GM12878 (cell line): Measurements from ENCODE around the gene MRPL20.

Experiments used
- ATF3 ChIP-seq: IDR thresholded peaks from 2 replicates; pipeline ENCODE4 v1.6.1; 2011; ENCODE audit warnings: low read depth, mild to moderate bottlenecking, low read length, moderate library complexity, borderline replicate concordance; ENCODE audit errors: extremely low read depth
- CBX5 ChIP-seq: sonication (generic); IDR thresholded peaks from 2 replicates; pipeline ENCODE4 v1.6.1; 2016; ENCODE audit warnings: low read depth, moderate library complexity, mild to moderate bottlenecking, inconsistent platforms
- CEBPB ChIP-seq, 2 experiments: fragments of 150-350 bp in 1 of 2; IDR thresholded peaks; 2 replicates each; pipeline ENCODE4 v1.6.1; 2012 to 2014; ENCODE audit warnings: low read depth in 2 of 2, low read length in 2 of 2, borderline replicate concordance in 1 of 2, inconsistent platforms in 1 of 2
- CTCF ChIP-seq, 3 experiments: IDR thresholded peaks in 2 of 3; conservative IDR thresholded peaks in 1 of 3; 2 replicates each; pipeline ENCODE4 v1.5.1; 2011; ENCODE audit warnings: low read depth in 3 of 3, low read length in 3 of 3, mild to moderate bottlenecking in 3 of 3, control low read depth in 2 of 3, moderate library complexity in 2 of 3, inconsistent platforms in 1 of 3, mixed read lengths in 1 of 3; ENCODE audit not compliant: control insufficient read depth in 2 of 3, insufficient read depth in 1 of 3; ENCODE audit errors: extremely low read depth in 1 of 3
- EP300 ChIP-seq, 2 experiments: fragments of 150-350 bp in 1 of 2; IDR thresholded peaks; 2 replicates each; pipeline ENCODE4 v1.6.1; 2011 to 2012; ENCODE audit warnings: low read depth in 2 of 2, low read length in 2 of 2, borderline replicate concordance in 1 of 2, improper control_type of control experiment in 1 of 2, inconsistent platforms in 1 of 2; ENCODE audit not compliant: control insufficient read depth in 1 of 2
- POLR2AphosphoS5 ChIP-seq: IDR thresholded peaks from 2 replicates; pipeline ENCODE4 v1.6.1; 2011; ENCODE audit warnings: mild to moderate bottlenecking, low read length, inconsistent platforms
- ZNF687 ChIP-seq: fragments of 450-650 bp; IDR thresholded peaks from 2 replicates; pipeline ENCODE4 v1.6.1; 2017; ENCODE audit warnings: mild to moderate bottlenecking, moderate library complexity

GRCh38 chr1:1424707-1425106 lies 17.6 kb upstream of the MRPL20 start:
- TF ChIP-seq POLR2AphosphoS5 (no peak), CEBPB (IDR thresholded peaks at IDR 0.05; ENCODE audit: borderline replicate concordance in 1 of 2, low read depth in 2 of 2, low read length in 2 of 2) (no peak), CBX5 (no peak), EP300 (IDR thresholded peaks at IDR 0.05; ENCODE audit: borderline replicate concordance in 1 of 2, control insufficient read depth in 1 of 2, low read depth in 2 of 2, low read length in 2 of 2) (no peak), ATF3 (no peak), CTCF (IDR thresholded peaks at IDR 0.05 in 2 of 3, conservative IDR thresholded peaks at IDR 0.05 in 1 of 3; ENCODE audit: control insufficient read depth in 2 of 3, extremely low read depth in 1 of 3, insufficient read depth in 1 of 3, low read depth in 3 of 3, low read length in 3 of 3) (no peak), ZNF687 (no peak)
